DMS 273 (cell line): ENCODE data around the gene ERCC4.

Source experiments
- DNase-seq: peaks from one replicate; lab custom pipeline; 2025; ENCODE audit not compliant: unreplicated experiment; lab: John Stamatoyannopoulos, UW

ERCC4 gene

DNA sequence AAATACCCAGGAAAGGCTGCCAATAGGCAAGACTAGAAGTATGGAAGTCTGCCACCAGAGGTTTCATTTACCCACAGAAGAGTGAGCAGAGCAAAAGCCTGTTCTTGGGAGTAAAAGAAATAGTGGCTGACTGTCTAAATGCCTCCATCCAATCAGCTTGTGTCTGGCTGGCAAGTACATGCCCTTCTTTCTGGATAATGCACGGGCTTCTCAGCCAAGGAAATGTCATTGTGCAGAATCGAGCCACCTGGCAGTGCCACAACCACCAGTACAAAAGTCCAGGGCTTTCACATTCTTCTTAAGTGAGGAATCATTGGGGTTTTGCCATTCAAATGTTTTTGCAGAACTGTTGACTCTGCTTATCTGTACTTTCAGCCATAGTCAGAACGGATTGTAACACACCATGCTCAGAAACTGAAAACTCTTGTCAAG lies 10.1 kb upstream of the ERCC4 start:
- DNase-seq, result peak; percentile 49

DNA sequence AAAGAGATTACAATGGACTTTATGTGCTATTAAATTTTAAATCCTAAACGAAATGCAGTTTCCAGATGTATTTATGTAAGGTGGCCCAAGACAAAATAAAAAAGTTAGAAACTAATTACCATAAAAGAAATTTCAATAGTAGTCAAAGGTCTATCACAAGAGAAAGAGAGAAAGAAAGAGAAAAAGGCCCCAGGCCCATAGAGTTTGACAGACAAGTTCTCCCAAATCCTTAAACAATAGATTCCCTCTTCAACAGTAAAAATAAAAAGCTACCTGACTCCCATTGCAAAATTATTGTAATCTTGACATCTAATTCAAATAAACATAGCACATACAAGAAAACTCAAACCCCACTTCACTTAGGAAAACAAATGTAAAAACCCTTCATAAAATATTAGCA lies 8.6 kb upstream of the ERCC4 start:
- DNase-seq, result no peak

DNA sequence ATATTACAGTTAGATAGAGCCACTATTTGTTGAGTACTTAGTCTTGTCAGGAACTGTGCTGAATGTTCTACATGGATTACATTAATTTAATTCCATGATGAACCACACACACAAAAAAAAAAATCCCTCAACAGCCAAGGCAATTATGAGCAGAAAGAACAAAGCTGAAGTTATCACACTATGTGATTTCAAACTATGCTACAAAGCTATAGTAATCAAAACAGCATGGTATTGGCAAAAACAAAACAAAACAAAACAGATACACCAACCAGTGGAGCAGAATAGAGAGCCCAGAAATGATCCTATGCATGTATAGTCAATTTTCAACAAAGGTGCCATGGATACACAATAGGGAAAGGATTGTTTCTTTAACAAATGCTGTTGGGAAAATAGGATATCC lies 8.1 kb upstream of the ERCC4 start:
- no peak for DNase-seq

DNA sequence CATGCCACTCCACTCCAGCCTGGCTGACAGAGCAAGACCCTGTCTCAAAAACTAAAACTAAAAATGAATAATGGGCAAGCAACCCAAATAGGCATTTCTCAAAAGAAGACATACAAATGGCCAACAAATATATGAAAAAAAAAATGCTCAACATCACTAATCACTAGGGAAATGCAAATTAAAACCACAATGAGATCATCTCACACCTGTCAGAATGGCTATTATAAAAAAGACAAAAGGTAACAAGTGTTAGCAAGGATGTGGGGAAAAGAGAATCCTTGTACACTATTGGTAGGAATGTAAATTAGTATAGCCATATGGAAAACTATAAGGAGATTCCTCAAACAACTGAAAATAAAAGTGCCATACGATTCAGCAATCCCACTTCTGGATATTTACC lies 7.1 kb upstream of the ERCC4 start:
- no peak for DNase-seq

DNA sequence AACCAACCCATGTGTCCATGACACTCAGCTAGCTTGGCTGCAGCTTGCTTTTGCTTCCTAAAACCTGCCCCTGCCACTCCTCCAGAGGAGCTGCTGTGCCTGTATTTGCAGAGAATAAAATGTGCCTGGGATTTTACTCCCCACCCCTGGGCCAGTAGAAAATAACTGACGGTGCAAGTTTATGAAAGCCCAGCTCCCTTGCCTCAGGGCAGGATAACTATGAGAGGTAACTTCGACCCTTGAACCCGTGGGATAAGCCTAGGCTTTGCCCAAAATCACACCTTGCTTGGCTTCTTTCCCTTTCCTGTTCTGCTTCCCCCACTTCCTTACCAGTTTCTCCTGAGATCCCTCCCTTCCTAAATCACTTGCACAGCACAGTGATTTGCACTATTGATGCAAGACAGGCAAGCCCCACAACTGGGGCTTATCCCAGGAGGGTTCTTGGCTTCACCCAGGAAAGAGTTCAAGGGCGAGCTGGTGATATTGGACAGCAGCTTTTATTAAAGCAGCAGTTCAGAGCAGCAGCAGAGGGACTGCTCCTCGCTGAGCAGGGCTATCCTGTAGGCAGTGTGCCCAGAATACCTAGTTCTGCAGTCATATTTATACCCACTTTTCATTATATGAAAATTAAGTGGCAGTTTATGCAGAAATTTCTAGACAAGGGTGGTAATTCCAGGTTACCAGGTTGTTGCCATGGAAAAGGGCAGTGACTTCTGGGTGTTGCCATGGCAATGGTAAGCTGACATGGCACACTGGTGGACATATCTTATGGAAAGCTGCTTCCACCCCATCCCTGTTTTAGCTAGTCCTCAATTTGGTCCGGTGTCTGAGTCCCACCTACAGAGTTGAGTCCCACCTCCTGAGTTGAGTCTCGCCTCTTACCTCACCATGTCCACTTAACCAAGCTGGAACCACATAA lies 6.3 kb upstream of the ERCC4 start:
- DNase-seq, result no peak

DNA sequence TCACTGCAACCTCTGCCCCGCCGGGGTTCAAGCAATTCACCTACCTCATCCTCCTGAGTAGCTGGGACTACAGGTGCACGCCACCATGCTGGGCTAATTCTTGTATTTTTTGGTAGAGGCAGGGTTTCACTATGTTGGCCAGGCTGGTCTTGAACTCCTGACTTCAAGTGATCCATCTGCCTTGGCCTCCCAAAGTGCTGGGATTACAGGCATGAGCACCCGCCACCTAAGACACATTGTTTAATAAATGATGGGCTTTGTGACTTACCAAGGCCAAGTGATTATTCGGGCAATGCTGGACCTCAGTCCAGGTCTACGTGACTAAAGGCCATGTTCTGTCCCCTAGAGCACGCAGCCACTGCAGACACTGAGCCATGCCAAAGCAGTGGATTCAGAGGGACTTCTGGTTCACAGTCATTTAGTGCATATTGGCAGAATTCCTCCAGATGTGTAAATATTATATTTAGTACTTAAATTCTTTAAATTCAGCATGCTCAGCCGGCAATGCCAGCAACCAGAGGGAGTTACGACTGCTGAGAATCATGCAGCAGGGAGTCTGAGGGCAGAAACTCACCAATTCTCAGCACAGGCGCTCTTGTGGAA lies 4.8 kb upstream of the ERCC4 start:
- no peak for DNase-seq

DNA sequence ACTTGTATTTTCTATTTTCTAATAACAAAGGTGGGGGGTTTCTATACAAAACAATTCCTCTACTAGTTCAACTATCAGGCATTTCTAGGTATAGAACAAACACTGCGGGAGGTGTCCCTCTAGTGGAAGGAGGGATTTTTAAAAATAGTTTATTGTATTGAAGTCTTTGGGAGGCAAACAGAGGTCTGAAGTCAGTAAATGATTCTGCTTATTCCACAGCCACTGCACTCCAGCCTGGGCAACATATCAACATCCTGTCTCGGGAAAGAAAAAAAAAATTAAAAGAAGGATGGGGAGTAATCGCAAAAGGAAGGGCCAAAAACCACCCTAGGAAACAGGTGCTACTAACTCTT lies 648 bp upstream of the ERCC4 start:
- peak; percentile 83 for DNase-seq

DNA sequence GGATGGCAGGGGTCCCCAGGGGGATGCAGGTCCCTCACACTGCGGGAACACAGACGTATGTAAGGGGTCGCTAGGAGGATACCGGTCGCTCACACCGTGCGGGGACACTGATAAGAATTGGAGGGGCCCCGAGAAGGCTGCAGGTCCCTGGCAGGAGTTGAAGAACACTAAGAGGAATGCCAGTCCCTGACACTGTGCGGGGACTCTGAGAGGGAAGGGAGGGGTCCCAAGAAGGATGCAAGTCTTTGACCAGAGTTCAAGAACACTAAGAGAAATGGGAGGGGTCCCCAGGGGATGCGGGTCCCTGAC lies 510 bp downstream of the ERCC4 start:
- peak; percentile 46 for DNase-seq

DNA sequence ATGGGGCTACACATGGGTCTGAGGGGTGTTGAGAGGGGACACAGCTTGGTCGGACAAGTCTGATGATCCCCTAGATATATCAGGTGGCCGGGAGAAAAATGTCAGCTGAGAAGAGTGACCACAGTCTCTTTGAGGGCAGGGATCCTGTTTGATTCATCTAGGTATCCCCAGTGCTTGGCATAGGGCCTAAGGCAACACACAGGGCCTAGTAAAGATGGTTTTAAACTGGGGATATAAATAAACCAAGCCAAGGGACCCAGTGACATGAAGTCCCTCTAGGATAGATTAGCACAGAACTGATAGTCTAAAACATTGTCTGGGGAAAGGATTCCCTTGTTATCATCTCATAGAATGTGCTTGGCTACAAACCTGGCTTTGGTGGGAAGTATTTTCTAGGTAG lies 1.4 kb downstream of the ERCC4 start:
- peak; percentile 18 for DNase-seq

DNA sequence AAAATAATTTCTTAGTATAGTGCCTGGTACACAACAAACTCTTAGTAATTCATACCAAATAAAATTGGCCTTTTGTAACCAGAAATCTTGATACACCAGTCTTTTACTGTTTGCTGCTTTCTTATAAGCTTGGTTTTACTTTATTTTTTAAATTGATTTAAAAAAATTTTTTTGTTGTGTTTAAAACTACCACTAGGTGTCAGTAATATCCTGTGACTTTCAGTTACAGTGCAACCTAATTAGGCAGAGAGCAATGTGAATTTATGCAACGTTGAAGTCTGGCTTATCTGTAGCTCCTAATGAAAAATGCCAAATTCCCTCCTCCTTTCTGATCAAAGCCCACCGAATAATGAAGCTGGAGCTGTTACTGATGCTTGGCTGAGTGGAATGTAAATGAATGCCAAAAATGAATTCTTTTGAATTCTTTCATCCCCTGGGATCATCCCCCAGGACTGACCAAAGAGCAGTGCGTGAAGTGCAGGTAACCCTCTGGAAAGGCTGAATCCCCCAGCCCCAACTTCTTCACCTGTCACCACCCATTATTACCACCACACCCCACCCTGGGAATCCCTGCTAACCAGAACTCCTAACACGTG lies 3.8 kb downstream of the ERCC4 start:
- peak; percentile 79 for DNase-seq

DNA sequence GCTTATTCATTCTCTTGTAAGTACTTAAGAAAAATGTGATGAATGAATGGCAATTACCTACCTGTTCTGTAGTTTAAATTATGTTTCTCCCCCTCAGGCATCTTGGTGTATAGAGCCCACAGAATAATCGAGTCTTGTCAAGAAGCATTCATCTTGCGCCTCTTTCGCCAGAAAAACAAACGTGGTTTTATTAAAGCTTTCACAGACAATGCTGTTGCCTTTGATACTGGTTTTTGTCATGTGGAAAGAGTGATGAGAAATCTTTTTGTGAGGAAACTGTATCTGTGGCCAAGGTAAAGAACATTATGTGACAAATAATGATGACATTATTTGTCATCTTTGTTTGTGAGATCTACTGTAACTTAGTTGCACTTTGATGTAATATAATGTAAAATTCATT lies 6.5 kb downstream of the ERCC4 start:
- DNase-seq, result no peak

DNA sequence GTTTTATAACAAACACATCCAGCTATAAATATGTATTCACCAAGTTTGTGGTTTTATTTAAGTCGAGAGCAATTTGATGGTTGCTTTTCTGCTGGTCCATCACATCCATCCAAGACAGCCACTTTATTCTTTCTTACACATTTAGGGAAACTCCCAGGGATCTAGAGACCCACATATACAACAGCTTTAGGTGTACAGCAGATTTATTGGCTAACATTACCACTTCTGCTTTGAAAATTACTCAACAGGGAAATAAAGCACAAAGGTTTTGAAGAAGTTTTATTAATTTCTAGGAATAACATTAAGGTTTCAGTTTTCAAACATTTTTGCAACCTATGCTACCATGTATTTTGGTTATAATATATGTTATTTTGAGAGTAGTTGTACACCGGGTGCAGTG lies 6.9 kb downstream of the ERCC4 start:
- DNase-seq, result no peak

DNA sequence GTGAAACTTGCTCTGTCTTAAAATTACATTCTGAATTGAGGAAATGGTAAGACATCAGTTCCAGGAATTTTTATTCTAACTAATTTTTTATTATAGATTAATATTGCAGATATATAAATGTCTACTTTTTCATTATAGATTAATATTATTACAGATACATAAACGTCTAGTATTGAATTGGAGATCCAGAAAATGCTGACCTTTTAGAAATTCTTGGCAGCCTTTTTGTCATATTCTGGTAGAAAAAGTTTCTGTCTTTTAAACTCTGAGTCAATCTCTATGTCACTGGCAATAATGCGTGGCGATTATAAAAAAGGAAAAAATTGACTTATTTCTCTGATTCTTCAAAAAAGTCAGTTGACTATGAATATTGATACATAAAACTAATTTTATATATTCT lies 8.7 kb downstream of the ERCC4 start:
- DNase-seq, result no peak

DNA sequence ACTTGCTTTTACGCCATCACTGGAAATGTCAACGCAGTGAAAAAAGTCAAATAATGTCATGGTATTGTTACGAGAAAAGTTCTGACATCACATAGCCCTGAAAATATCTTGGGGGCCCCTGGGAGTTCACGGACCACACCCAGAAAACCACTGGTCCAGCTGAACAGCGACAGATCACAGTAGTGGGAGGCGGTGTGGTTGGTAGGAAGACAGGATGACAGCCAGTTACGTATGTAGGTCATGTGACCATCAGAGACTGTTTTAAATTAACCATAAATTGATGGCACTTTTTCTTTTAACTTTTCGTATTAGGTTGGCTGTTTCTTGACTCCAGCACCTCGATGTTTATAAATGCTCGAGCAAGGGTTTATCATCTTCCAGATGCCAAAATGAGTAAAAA lies 11.9 kb downstream of the ERCC4 start:
- DNase-seq, result no peak

DNA sequence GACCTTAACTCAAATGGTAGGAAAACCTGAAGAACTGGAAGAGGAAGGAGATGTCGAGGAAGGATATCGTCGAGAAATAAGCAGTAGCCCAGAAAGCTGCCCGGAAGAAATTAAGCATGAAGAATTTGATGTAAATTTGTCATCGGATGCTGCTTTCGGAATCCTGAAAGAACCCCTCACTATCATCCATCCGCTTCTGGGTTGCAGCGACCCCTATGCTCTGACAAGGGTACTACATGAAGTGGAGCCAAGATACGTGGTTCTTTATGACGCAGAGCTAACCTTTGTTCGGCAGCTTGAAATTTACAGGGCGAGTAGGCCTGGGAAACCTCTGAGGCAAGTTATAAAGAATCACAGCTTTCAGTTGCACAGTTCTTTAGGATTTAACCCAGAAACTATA lies 15.5 kb downstream of the ERCC4 start:
- peak; percentile 21 for DNase-seq

DNA sequence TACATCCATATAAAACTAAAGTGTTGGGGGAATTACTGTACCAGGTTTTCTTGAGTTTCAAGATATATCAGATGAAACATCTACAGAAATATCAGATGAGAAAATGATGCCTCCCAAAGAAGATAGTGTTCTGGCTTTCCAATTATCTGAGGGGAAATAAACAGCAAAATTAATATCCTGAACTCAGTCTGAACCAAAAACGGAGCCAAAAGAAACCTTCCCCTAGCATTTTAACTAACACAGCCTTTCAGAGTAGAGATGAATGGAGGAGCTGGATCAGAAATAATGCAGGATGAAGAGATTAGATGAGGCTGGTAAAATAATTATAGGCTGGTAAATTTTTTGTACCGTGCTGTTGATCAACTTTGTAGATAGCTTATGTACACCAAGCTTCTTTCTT lies 16.2 kb downstream of the ERCC4 start:
- DNase-seq, result no peak

DNA sequence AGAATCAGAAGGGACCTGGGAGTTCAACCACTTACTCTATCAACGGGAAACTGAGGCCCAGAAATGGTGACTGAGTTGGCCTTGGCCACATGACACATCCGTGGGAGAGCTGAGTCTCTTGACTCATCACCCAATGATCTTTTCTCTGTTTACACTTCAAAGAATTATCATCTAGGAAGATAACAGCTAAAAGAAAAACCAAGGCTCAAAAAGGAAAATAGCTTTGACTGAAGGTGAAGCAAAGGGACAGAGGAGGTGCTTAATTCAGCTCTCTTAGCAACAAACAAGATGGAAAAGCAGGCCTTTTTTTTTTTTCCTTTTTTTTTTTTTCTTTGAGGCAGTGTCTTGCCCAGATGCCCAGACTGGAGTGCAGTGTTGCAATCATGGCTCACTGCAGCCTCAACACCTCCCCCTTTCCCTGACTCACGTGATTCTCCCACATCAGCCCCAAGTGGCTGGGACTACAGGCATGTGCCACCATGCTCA lies 16.7 kb downstream of the ERCC4 start:
- no peak for DNase-seq

DNA sequence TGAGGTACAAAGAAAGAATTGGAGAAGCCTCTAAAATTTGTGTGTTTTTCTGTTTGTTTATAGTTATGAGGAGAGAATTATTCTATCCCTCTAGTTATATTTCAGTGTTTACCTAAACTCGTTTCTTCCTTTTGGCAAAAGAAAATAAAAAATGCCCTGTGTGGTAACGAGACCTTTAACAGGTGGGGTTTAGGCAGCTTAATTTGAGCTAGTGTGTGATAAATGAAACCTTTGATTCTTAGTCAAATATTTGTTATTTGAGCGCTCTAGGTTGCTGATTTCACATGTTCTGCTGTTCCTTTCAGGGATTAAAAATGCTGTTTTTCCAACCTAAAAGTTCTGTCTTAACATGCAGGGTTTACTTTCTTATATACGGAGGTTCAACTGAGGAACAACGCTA lies 17.5 kb downstream of the ERCC4 start:
- no peak for DNase-seq

DNA sequence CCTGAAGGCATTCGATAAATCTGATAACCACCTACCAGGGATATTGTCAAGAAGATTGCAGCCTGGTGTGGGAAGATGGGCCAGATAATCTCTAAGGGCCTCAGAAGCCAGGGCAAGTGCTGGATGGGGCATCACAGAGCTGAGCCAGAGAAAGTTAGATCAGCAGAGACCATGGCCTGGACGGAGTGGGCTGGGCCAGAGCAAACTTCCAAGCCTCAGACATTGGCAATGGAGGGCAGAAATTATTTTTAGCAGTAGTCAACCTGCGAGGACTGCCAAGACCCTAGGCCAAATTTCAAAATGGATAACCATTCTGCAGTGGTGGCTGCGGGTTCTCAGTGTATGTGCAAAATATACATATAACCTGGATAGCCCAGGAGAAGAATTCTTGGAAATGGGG lies 18.5 kb downstream of the ERCC4 start:
- DNase-seq, result no peak

DNA sequence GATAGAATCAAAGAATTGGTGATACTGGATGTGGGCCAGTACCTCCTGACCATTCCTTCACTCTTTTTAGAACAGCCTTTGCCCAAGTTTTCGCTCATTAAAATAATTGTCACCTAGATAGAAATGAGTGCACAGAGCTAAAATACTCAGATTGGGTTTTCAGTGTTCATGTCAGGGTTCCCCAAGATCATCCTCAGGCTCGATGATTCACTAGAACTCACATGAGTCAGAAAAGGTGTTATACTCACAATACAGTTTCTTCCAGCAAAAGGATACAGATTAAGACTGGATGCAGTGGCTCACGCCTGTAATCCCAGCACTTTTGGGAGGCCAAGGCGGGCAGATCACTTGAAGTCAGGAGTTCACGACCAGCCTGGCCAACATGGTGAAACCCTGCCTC lies 19.9 kb downstream of the ERCC4 start:
- DNase-seq, result no peak

DNA sequence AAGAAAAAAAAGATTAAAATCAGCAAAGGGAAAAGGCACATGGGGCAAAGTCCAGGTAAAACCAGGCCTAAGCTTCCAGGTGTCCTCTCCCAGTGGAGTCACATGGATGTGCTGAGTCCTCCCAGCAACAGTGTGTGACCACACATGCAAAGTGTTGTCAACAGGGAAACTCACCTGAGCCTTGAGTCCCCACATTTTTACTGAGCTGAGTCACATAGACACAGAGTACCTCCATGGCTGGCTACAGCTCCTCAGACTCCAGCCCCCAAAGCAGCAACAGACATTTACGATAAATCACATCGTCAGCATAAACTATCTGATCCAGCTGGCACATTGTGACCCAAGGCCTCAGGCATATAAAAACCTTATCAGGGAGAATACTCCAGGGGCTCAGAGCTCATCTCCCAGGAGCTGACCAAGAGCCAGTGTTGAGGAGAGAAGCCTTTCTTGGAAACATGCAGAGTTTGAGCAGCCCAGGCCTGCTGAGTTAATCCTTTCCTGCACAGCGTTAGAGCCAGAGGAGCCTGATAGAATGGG lies 20.5 kb downstream of the ERCC4 start:
- DNase-seq, result no peak

DNA sequence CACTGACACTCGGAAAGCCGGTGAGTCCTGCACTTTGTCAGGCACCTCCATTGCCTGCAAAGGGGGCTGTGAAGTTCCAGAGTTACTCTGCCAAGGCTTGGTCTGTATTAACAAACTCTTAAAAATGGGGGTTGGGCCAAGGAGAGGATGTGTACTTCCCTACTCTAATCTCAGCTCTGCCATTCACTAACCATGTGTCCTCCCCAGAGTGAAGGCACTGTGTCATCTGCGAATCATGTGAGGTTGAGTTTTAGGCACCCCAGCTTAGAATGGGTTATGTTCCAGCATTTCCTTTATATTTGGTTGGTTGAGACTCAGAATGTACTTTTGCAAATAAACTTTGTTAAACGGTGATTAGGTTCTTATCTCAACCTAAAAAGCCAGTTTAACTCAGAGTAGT lies 24.9 kb downstream of the ERCC4 start:
- no peak for DNase-seq
